Endometrial microvascular endothelial cells (primary cell): ENCODE data around the gene CCL23. TPM values are rescaled to one million over a fixed set of nuclear protein-coding genes. Genes with fewer than 3 reads are reported as not detected.
"Not testable (repeated sequence)": the region's sequence is repeated elsewhere in the genome, so short reads cannot be mapped to it uniquely, and the experiment has no call there.

Experiments used
- in situ Hi-C: cut with HindIII; loops from 2 replicates; pipeline ENCODE4 v1.10.0; 2017; ENCODE audit warnings: low sequenced_read_pairs, low pct_unique_long_range_greater_than_20kb; ENCODE audit errors: inconsistent ontology term
- total RNA-seq: library from RNA; depleted of rRNA; stranded (reverse); fragments of >200 nt; gene quantifications from one replicate; pipeline ENCODE4 v1.2.3, GENCODE V29; 2015; ENCODE audit errors: inconsistent ontology term

Gene CCL23, protein sequence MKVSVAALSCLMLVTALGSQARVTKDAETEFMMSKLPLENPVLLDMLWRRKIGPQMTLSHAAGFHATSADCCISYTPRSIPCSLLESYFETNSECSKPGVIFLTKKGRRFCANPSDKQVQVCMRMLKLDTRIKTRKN
- not detected for total RNA-seq

DNA sequence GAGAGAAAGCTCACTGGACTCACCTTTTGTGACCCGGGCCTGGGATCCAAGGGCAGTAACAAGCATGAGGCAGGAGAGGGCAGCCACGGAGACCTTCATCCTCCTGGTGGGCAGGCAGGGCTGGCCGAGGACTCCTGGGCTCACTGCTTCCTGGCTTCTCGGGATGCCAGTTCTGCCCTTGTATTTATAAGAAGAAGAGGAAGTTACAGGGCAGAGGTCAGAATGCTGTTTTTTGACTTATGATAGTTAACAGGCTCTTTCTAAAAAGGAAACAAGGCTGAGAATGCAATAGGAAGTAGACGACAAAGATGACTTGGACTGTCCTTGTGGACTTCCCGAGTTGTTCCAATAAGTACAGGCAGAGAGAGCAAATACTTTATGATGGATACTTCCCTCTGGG lies at the start of gene CCL23:
TSS of gene CCL23 (minus strand) at position 174 of the 400 bp plus-strand sequence. CDS start at position 99, 75 bp downstream.
- in situ Hi-C loops, result no loop called here

DNA sequence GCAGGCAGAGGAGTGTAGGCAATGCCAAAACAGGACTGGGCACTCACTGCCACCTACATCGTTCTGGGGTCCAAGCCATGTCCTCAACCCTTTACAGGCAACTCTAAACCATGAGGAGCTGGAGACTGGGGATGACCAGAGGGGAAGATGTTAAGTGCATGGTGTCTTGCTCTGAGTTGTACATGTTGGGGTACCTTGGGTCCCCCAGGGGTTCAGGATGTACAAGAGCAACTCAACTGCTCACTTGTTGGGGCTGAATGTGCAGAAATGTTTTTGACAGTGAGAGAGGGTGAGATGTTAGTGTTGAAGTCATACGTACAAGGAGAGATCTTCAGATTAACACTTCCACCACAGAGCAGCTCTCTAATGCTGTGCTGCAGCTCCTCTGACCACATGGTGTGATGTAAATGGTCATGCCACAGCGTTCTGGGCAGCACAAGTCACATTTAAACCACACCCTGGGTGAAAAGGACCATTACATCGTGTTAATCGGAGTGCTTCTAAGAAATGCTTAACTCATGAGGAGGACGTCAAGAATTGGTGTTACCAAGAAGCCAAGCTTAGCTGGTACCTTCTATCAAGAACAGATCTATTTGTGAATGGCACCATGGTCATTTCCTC lies 48.7 kb upstream of the CCL23 start:
- in situ Hi-C loops, result no loop called here

DNA sequence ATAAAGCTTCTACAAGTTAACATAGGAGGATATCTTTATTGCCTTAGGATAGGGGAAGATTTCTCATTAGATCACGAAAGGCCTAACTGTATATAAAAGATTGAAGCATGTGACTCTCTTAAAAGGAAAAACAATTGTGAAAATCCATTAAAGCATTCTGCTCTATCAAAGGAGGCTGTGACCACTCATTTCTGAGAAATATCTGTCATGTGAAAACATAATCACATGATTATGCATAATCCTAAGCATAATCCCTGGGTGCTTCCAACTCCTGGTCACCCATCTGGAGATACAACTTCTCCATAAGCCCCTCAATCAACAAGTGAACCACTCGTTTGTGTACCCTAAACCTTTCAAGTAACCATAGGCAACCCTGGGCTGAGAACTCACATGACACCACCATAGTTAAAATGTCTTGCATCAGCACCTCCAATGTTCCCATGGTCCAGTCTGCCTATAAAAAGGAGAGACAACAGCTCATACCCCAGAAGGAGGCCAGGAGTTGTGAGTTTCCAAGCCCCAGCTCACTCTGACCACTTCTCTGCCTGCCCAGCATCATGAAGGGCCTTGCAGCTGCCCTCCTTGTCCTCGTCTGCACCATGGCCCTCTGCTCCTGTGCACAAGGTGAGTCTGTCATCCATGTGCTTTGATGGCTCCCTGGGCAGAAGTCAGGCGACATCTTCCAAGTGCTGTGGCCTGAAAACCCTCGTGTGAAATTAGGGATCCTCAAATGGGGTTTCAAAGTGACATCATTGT lies 46.2 kb upstream of the CCL23 start, which contains the start of gene CCL18:
TSS of gene CCL18 (plus strand) at position 487 of the 756 bp plus-strand sequence. CDS start at position 558, 71 bp downstream.
- in situ Hi-C loops, result no loop called here

DNA sequence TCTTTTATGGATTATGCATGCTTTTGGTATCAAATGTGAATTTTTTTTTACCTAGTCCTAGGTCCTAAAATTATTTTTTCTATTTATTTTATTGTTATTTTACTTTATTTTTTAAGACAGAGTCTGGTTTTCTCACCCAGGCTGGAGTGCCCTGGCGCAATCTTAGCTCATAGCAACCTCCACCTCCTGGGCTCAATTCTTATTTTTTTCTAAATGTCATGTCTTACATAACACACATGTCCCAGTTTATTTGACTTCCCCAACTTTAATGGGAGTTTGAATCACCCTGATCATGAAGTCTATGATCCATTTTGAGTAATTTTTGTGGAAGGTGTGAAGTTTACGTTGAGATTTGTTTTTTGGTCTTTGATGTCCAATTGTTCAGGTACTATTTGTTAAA lies 43.0 kb upstream of the CCL23 start:
- in situ Hi-C loops, result no loop called here

DNA sequence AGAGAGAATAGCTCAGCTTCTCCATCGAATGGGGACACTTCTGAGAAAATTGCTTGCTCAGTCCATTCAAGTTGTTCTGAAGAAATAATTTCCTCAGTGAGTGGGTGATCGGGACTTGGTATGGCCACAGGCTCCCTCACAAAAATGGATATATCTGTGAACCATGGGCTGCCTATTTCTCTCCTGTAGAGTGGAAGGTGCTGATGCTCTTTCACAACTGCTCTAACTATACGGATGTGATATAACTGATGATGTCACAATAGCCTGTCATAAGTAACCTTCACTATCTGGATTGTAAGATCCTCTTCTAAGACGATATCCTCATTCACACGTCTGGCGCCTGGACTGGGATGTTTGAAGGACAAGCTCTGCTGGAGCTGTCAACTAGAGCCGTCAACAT lies 41.6 kb upstream of the CCL23 start:
- in situ Hi-C loops, result no loop called here

DNA sequence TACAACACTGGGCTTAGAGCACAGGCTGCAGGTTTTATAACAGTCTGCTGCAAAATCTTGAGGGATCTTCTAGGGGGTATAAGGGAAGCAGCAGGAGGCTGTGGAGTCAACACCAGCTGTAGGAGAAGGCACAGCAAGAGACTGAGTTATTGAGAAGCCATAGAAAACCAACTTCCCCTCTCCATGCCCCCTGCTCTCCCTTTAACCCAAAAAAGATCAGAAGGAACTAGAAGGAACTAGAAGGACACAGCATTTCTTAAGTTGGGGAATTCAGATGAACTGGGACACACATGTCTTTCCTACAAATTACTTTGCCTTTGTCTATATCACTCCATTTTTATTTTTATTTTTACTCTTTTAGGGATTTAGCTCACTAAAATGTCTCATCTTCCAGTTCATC lies 40.1 kb upstream of the CCL23 start:
- in situ Hi-C loops, result no loop called here

DNA sequence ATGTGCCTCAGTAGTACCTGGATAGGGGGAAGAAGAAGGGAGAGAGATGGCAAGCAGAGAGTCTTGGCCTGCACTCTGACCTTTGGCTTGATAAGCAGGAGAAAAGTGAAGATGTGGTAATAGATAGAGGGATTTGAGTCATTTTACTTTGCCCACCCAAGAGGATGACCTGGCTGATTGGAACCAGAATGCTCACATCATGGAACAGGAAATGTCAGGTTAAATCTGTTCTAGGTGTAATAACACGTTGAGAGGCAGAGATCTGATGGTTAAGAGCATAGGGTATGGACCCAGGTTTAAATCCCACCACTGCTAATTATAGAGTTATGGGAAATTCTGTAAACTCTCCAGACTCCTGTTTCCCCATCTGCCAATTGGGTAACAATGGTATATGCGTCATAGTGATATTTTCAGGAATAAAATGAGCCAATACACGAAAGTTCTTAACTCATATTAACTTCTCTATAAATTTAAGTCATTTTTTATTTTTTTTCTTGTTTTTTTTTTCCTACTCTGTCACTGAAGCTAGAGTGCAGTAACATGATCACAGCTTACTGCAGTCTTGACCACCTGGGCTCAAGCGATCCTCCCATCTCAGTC lies 38.2 kb upstream of the CCL23 start:
- in situ Hi-C loops, result no loop called here

DNA sequence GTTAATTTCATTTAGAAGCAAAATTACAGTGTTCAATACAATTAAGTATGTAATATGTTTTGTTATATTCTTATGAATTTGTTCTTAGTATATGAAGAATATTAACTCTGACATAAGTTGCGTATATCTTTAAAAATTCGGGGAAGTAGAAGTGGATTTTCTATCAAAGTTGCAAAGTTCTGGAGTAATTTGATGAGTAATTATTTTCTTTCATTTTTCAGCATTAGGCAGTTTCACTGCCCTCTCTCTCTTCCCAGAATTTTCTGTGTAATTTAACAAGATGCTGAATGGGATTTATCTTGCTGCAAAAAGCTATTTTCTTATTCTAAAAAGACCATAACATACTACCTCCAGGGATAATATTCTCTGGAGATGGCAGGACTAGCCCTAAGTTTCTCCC lies 37.4 kb upstream of the CCL23 start:
- in situ Hi-C loops, result no loop called here

DNA sequence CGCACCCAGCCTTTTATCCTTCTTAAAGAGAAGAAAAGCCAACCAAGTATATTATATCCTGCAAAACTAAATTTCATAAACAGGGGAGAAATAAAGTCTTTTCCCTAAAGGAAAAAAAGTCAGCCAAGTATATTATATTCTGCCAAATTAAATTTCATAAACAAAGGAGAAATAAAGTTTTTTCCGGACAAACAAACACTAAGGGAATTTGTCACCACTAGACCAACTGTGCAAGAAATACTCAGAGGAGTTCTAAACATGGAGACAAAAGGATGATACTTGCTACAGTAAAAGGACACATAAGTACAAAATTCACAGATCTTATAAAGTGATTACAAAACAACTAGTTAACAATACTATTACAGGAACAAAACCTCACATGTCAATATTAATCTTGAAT lies 31.9 kb upstream of the CCL23 start:
- in situ Hi-C loops, result no loop called here

DNA sequence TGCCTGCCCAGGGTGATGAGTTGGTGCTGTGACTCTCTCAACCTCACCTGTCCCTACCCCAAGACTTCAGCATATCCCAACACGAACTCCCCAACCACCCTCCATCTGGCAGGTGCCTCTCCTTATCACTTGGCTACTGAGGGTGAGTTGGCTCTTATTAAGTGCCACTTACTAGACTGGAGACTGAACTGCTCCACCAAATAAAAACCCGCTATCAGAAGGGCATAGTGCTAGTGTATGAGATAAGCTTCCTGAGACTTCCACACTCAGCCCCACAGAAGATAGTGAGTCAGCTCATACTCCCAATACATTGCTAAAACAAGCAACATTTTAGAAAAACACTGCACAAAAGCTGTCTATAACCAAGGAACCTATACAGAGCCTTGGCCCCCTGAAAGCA lies 30.3 kb upstream of the CCL23 start:
- in situ Hi-C loops, result no loop called here

DNA sequence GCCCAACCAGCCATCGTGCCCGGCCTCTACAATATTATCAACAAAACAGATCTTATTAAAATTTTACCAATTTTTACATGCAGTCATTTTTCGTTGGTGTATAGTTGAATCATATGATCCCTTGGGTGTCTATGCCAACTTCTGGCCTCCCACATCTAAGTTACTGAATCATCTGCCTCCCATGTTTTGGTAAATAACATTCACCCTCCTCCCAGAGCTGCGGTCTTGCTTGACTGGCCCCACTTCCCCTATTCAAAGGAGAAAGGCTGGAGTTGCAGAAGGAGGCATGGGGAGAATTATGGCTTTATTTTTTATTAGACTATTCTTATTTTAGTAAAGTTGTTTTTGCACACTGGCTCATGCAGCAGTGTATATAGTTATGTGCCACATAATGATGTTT lies 18.5 kb upstream of the CCL23 start:
- in situ Hi-C loops, result no loop called here

DNA sequence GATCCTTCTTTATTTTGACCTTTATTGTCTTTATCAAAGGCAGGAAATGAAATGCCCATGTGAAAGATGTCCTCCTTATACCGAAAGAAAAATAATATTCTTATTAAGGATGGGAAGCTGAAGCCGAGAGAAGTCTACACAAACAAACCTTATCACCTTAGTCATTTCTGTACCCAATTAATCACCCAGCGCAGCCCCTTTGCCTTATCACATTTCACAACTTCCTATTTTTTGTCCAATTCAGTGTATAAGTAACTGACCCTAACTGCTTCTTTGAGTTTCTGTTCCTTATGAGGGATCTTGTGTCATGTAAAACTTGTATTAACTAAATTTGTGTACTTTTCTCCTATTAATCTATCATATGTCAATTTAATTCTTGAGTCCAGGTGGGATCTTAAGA lies 16.4 kb upstream of the CCL23 start:
- in situ Hi-C loops, result no loop called here

DNA sequence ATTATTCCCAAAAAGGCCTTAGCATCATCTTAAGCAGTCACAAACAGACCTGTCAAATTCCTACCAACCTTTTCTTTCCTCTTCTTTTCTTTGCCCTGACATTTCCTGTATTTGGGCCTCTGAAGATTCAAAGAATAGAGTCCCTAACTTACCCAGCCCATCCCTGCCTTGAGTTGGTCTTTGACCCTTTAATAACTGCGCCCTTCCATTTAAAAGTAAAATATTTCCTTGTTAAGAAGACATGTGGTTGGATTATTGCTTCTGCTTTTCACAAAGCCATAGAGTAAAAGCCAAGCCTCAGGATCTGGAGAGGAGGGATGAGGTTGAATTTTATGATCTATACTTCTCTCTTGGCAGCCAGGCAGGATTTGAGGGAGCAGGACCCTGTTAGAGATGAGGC lies 13.2 kb upstream of the CCL23 start:
- in situ Hi-C loops, result no loop called here

DNA sequence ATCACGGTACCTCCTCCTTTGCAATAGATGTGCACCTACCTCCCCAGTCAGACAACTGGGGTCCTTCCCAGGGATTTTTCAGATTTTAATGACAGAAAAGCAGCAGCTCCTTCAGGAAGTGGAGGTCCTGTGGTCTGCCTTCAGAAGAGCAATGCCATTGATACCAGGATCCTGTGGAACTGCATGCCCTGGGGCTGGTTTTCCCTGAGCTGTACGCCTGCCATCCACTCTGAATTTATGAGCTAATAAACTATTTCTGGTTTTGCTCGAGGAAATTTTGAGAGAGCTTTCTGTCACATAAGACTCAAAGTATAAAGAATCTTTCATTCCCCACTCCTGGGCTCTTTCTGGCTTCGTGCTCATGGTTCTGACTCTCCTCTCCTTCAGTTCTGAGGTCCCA lies 10.0 kb upstream of the CCL23 start:
- in situ Hi-C loops, result no loop called here

DNA sequence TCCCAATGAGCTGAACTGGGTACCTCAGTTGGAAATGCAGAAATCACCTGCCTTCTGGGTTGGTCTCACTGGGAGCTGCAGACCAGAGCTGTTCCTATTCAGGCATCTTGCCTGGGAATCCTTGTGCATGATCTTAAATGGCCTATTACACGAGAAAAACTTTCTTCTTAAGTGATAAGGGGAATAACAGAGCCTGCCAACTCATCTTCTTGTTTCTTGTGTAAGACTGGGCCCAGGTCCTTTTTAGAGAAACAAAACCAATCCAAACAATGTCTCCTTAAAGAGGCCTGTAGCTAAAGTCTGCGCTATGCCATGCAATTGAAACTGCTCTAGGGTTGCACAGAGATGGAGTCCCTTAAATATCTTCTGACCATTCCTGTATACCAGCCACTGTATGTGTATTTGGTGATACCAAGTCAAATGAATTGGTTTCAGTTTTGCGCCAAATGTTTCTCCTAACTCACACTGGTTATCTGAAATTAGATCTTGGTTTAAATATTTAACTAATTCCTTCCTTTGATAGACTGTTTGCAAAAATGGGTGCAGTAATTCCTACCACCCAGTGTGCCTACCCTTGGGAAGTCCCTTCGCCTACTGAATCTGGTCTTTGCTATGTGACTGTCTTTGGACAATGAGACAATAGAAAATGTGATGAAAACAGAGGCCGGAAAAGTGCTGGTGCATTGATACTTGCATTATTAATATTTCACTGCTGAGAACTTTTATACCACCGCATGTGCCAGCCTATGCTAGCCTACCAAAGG lies 6.5 kb upstream of the CCL23 start:
- in situ Hi-C loops, result no loop called here

DNA sequence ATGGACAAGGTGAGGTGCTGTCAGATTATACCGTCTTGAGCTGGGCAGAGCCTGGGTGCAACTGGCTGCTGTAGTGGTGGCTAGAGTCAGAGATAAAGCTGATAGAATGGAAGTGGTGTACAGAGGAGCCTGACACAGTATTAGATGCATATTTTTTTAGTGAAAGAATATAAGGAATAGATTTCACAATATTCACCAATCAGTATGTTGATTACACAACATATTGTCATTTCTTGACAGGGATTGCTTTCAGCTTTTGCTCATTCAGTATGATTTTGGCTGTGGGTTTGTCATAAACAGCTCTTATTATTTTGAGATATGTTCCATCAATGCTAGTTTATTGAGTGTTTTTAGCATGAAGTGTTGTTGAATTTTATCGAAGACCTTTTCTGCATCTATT lies 1.7 kb upstream of the CCL23 start:
- in situ Hi-C loops, result no loop called here

DNA sequence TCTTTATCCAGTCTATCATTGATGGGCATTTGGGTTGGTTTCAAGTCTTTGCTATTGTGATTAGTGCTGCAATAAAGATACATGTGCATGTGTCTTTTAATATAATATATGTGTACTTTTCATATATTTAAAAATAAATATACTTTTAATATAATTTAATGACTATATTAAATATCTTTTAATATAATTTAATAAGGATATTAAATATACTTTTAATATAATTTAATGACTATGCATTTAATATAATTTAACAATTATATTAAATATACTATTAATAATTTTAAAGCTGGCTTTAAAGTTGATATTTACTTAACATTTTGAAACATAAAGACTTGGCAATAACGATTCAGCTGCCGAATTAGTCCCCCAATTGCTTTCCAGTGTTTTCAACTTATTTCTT lies 1.2 kb downstream of the CCL23 start:
- in situ Hi-C loops, result no loop called here

DNA sequence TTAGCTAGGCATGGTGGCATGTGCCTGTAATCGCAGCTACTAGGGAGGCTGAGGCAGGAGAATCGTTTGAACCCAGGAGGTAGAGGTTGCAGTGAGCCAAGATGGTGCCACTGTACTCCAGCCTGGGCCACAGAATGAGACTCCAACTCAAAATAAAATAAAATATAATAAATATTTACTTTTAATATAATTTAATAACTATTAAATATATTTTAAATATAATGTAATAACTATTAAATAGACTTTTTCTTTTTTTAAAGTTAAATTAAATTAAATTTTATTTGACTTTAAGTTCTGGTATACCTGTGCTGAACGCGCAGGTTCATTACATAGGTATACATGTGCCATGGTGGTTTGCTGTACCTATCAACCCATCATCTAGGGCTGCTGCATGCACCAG lies 1.9 kb downstream of the CCL23 start:
- in situ Hi-C loops, result not testable (repeated sequence)

DNA sequence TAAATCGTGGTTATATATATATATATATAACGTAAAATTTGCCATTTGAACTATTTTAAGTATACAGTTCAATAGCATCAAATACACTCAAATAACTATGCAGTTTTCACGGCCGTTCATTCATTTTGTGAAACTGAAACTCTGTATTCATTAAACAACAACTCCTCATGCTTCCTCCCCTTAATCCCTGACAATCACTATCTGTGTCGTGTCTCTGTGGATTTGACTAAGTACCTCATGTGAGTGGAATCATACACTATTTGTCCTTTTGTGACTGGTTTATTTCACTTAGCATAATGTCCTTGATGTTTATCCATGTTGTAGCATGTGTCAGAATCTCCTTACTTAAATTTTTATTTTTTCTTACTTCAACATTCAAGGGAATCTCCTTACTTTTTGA lies 2.8 kb downstream of the CCL23 start:
- in situ Hi-C loops, result no loop called here
